PC-3 (cell line): Measurements from ENCODE around the gene MEPE. TPM values are rescaled to one million over a fixed set of nuclear protein-coding genes. Genes with fewer than 3 reads are reported as not detected.

Experiments used
- ATAC-seq: fragments of 200-7000 bp; cut with Tn5 transposase; 2 replicates; pipeline ENCODE4 v1.9.1; 2020; ENCODE audit warnings: mild to moderate bottlenecking, moderate library complexity
- Bru-seq: library from RNA; stranded (reverse); fragments of 400-500 nt; gene quantifications from one replicate; lab custom pipeline; 2021; lab: Mats Ljungman, UMichigan
- BruChase-seq, 2 experiments: library from RNA; stranded (reverse); fragments of 400-500 nt; gene quantifications; one replicate each; lab custom pipeline; 2021; lab: Mats Ljungman, UMichigan
- BruUV-seq: library from RNA; stranded (reverse); fragments of 400-500 nt; replicated peaks from 2 replicates; lab custom pipeline; 2021; lab: Mats Ljungman, UMichigan
- CTCF ChIA-PET: fragments of 300-600 bp; sonication (Branson Sonifier 250); formaldehyde crosslinking; loops from one replicate; lab custom pipeline; 2022; ENCODE audit warnings: antibody characterized with exemption; lab: Charles Lee
- POLR2A ChIA-PET: fragments of 300-600 bp; sonication (Branson Sonifier 250); formaldehyde crosslinking; loops from one replicate; lab custom pipeline; 2022; ENCODE audit warnings: antibody characterized with exemption; ENCODE audit not compliant: unreplicated experiment; lab: Charles Lee
- DNase-seq: peaks from one replicate; pipeline ENCODE4 v3.0.0-alpha.2; 2015
- H2AFZ ChIP-seq: fragments of 300-600 bp; sonication (generic); 2 replicates; pipeline ENCODE4 v1.6.0; 2016; ENCODE audit warnings: antibody characterized with exemption, low read length
- H3F3A ChIP-seq: fragments of 300-600 bp; sonication (generic); one replicate; pipeline ENCODE4 v1.6.0; 2017; ENCODE audit warnings: antibody characterized with exemption, low read length, control low read depth, mild to moderate bottlenecking; ENCODE audit not compliant: unreplicated experiment
- H3K27ac ChIP-seq: fragments of 300-600 bp; sonication (generic); 2 replicates; pipeline ENCODE4 v1.5.1; 2016; ENCODE audit warnings: mild to moderate bottlenecking, low read length
- H3K27me3 ChIP-seq: fragments of 300-600 bp; sonication (generic); 2 replicates; pipeline ENCODE4 v1.6.1; 2016; ENCODE audit warnings: low read length, mixed read lengths
- H3K36me3 ChIP-seq: fragments of 300-600 bp; sonication (generic); 2 replicates; pipeline ENCODE4 v1.6.1; 2016; ENCODE audit warnings: low read depth, mixed run types, low read length, mixed read lengths
- H3K4me1 ChIP-seq: fragments of 300-600 bp; sonication (generic); 2 replicates; pipeline ENCODE4 v1.5.1; 2016; ENCODE audit warnings: low read length; ENCODE audit not compliant: insufficient read depth
- H3K4me2 ChIP-seq: fragments of 300-600 bp; sonication (generic); 2 replicates; pipeline ENCODE4 v1.6.0; 2016; ENCODE audit warnings: low read length
- H3K4me3 ChIP-seq: fragments of 300-600 bp; sonication (generic); 2 replicates; pipeline ENCODE4 v1.5.1; 2016; ENCODE audit warnings: mild to moderate bottlenecking, low read length, mixed read lengths
- H3K79me2 ChIP-seq: fragments of 300-600 bp; sonication (generic); 2 replicates; pipeline ENCODE4 v1.6.1; 2017; ENCODE audit warnings: low read length, mixed read lengths
- H3K9ac ChIP-seq: fragments of 300-600 bp; sonication (generic); 2 replicates; pipeline ENCODE4 v1.6.0; 2016; ENCODE audit warnings: mild to moderate bottlenecking, low read length
- H3K9me2 ChIP-seq: fragments of 300-600 bp; sonication (generic); replicated peaks from 2 replicates; pipeline ENCODE4 v1.6.1; 2016; ENCODE audit warnings: mixed run types, low read length, mixed read lengths
- H3K9me3 ChIP-seq: fragments of 300-600 bp; sonication (generic); 2 replicates; pipeline ENCODE4 v1.6.1; 2016; ENCODE audit warnings: low read length, mixed read lengths
- H4K20me1 ChIP-seq: fragments of 300-600 bp; sonication (generic); 2 replicates; pipeline ENCODE4 v1.6.1; 2016; ENCODE audit warnings: low read length, mixed read lengths
- EZH2 ChIP-seq: fragments of 300-600 bp; sonication (generic); IDR thresholded peaks from one replicate; pipeline ENCODE4 v1.6.1; 2017; ENCODE audit warnings: antibody characterized with exemption, mild to moderate bottlenecking, low read length; ENCODE audit not compliant: unreplicated experiment
- EZH2phosphoT487 ChIP-seq: fragments of 300-600 bp; sonication (generic); IDR thresholded peaks from 2 replicates; pipeline ENCODE4 v1.6.1; 2018; ENCODE audit warnings: mild to moderate bottlenecking, antibody characterized with exemption, low read length, borderline replicate concordance
- intact Hi-C: fragments of 100-400 bp; cut with micrococcal nuclease; formaldehyde crosslinking; loops from 2 replicates; pipeline ENCODE4 v1.9.0; 2023
- long read RNA-seq: library from polyadenylated mRNA; unstranded; transcript quantifications from one replicate; pipeline ENCODE4 v2.0.0, GENCODE V29; 2021; ENCODE audit not compliant: unreplicated experiment
- total RNA-seq: library from RNA; depleted of rRNA; stranded (reverse); fragments of >200 nt; gene quantifications from 2 replicates; pipeline ENCODE4 v1.2.3, GENCODE V29; 2014; rRNA removed
- TF ChIP-seq, protein P1 (sequence below): fragments of 300-600 bp; sonication (generic); conservative IDR thresholded peaks from 2 replicates; pipeline ENCODE4 v1.5.1; 2017; ENCODE audit warnings: antibody characterized with exemption, low read depth, mild to moderate bottlenecking, low read length

Gene MEPE, protein sequence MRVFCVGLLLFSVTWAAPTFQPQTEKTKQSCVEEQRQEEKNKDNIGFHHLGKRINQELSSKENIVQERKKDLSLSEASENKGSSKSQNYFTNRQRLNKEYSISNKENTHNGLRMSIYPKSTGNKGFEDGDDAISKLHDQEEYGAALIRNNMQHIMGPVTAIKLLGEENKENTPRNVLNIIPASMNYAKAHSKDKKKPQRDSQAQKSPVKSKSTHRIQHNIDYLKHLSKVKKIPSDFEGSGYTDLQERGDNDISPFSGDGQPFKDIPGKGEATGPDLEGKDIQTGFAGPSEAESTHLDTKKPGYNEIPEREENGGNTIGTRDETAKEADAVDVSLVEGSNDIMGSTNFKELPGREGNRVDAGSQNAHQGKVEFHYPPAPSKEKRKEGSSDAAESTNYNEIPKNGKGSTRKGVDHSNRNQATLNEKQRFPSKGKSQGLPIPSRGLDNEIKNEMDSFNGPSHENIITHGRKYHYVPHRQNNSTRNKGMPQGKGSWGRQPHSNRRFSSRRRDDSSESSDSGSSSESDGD
- not detected in 2 replicates for total RNA-seq
- Bru-seq, nascent RNA = not detected
- BruChase-seq, experiment 1, labeled RNA remaining after a 6-hour chase = not detected
- not detected for BruChase-seq, experiment 2, labeled RNA remaining after a 2-hour chase
- long read RNA-seq = 0 reads

DNA sequence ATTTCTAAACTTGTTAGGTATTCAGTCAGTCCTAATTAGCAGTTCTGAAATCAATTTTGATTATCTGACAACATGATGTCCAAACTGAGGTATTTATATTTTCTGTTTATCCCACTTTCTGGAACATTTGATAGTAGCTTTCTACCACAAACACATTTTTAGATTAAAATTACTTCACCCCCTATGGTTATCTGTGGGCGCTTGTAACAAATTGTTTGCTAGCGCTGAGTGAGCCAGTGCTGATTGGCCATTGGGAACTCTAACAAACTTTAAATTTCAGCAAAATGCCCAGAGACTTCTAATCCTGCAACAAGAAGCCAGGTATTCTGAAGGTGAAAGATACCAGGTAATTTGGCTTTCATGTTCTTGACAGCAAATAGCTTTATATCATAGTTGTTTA is at the start of gene MEPE:
Gene MEPE (plus strand): TSS at position 301 of the 400 bp plus-strand sequence. CDS start 1,746 bp downstream, outside the sequence.
- CTCF ChIA-PET = no interaction called here
- no TSS peak for BruUV-seq
- H2AFZ ChIP-seq = no peak within 1 kb of the TSS

DNA sequence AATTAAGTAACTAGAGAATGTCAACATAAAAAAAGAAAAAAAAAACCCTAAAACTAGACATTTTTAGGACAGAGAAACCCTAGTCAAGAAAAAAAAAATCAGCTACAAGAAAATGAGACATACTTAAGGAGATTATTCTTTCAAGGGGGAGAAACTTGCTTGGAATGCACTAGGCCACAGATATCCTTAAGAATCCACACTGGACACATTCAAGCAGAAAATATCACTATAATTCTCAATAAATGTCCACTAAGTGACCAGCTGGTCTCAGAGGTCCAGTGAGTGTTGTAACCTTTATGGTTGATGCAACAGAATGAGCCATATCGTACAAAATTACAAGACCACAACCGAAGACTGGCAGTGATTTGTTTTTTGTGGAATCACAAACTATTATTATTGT is 49.0 kb upstream of the MEPE start:
- H3K4me1 ChIP-seq = no peaks in the 10 kb centered on the region
- no peaks in the 10 kb centered on the region; the same call in 1 of the 2 replicates for H3K27me3 ChIP-seq
- no peak overlapping the region for H3K27ac ChIP-seq
- ChIA-PET CTCF (no interaction called here), POLR2A (no interaction called here)
- no peak overlapping the region for H3K4me2 ChIP-seq
- H3K9ac ChIP-seq = no peak overlapping the region
- ATAC-seq = no peak
- H4K20me1 ChIP-seq = no peaks in the 10 kb centered on the region
- H3K79me2 ChIP-seq = no peaks in the 10 kb centered on the region
- H3K36me3 ChIP-seq = no peaks in the 10 kb centered on the region
- DNase-seq = no peak
- TF ChIP-seq, protein P1, sequence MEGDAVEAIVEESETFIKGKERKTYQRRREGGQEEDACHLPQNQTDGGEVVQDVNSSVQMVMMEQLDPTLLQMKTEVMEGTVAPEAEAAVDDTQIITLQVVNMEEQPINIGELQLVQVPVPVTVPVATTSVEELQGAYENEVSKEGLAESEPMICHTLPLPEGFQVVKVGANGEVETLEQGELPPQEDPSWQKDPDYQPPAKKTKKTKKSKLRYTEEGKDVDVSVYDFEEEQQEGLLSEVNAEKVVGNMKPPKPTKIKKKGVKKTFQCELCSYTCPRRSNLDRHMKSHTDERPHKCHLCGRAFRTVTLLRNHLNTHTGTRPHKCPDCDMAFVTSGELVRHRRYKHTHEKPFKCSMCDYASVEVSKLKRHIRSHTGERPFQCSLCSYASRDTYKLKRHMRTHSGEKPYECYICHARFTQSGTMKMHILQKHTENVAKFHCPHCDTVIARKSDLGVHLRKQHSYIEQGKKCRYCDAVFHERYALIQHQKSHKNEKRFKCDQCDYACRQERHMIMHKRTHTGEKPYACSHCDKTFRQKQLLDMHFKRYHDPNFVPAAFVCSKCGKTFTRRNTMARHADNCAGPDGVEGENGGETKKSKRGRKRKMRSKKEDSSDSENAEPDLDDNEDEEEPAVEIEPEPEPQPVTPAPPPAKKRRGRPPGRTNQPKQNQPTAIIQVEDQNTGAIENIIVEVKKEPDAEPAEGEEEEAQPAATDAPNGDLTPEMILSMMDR = no peak
- TF ChIP-seq EZH2 = no peak
- TF ChIP-seq EZH2phosphoT487 = no peak
- no peak overlapping the region for H2AFZ ChIP-seq
- intact Hi-C loops = no loop called here
- no peaks in the 10 kb centered on the region for H3F3A ChIP-seq
- no peak overlapping the region for H3K4me3 ChIP-seq
- H3K9me2 ChIP-seq = no peaks in the 10 kb centered on the region
- no peaks in the 10 kb centered on the region for H3K9me3 ChIP-seq
- no TSS peak for BruUV-seq

More for the DNA sequence above, at the start of gene MEPE:
- Histone ChIP-seq H3K4me2 (no peak within 1 kb of the TSS), H3K9ac (no peak within 1 kb of the TSS), H3K27ac (no peak within 1 kb of the TSS), H3K79me2 (no peaks in the 10 kb centered on the region), H4K20me1 (no peaks in the 10 kb centered on the region), H3K4me3 (no peak within 1 kb of the TSS), H3K4me1 (peaks cover 17% of the 10 kb centered on the region), H3K9me2 (no peaks in the 10 kb centered on the region), H3F3A (no peaks in the 10 kb centered on the region), H3K36me3 (no peaks in the 10 kb centered on the region), H3K9me3 (no peaks in the 10 kb centered on the region), H3K27me3 (no peaks in the 10 kb centered on the region)
- DNase-seq (no peak), ATAC-seq (no peak)
- no peak for TF ChIP-seq EZH2phosphoT487
- TF ChIP-seq, protein P1 = no peak
- TF ChIP-seq EZH2 = no peak
- POLR2A ChIA-PET = no interaction called here
- intact Hi-C loops = no loop called here
